ENCODE results near the gene SPP1. TPM values are rescaled to one million over a fixed set of nuclear protein-coding genes. Genes with fewer than 3 reads are reported as not detected.

SPP1 gene
- total RNA-seq (not detected), polyA plus RNA-seq (under 1 TPM in 1 of 4 donors, not detected in 3; 0.56 TPM)

GRCh38 chr4:87975466-87975865 is at the start of gene SPP1:
SPP1 (plus strand) TSS chr4:87975714; CDS start chr4:87976896, 1,182 bp downstream.
- H3K27me3 ChIP-seq (ENCODE audit: control insufficient read depth, insufficient read depth, low read length): peaks cover 47% of the 10 kb centered on the region
- Mint-ChIP-seq H3K4me3 (peak within 1 kb of the TSS in 1 of 4 donors; percentile 29), H3K4me1 (peaks cover 0 to 13% (median 3%) of the 10 kb centered on the region in 4 donors), H3K27ac (no peak within 1 kb of the TSS), H3K9me3 (no peaks in the 10 kb centered on the region), H3K36me3 (no peaks in the 10 kb centered on the region), H3K27me3 (peaks cover 63% of the 10 kb centered on the region)
- H3K4me1 ChIP-seq (ENCODE audit: control insufficient read depth, insufficient read depth, low read length, poor library complexity, severe bottlenecking): no peaks in the 10 kb centered on the region
- H3K9me3 ChIP-seq (ENCODE audit: control insufficient read depth in 2 of 2, low read length in 2 of 2): no peaks in the 10 kb centered on the region
- no peak within 1 kb of the TSS for H3K27ac ChIP-seq (ENCODE audit: insufficient read depth, low read length, poor library complexity, severe bottlenecking)
- no peak within 1 kb of the TSS for H3K4me3 ChIP-seq (ENCODE audit: low read depth, low read length)
- no peaks in the 10 kb centered on the region for H3K36me3 ChIP-seq (ENCODE audit: control insufficient read depth, insufficient read depth, low read length)
- peak in 1 of 3 donors; percentile 64 for DNase-seq
- ATAC-seq (ENCODE audit: low read depth in 2 of 2): no peak

- H3K4me3 Mint-ChIP-seq: no peak overlapping the region
- Histone ChIP-seq H3K4me1 (ENCODE audit: control insufficient read depth, insufficient read depth, low read length, poor library complexity, severe bottlenecking) (no peaks in the 10 kb centered on the region), H3K27ac (ENCODE audit: insufficient read depth, low read length, poor library complexity, severe bottlenecking) (no peak overlapping the region), H3K36me3 (ENCODE audit: control insufficient read depth, insufficient read depth, low read length) (no peaks in the 10 kb centered on the region), H3K27me3 (ENCODE audit: control insufficient read depth, insufficient read depth, low read length) (peaks cover under 1% of the 10 kb centered on the region), H3K9me3 (ENCODE audit: control insufficient read depth in 2 of 2, low read length in 2 of 2) (no peaks in the 10 kb centered on the region), H3K4me3 (ENCODE audit: low read depth, low read length) (no peak overlapping the region)
- DNase-seq (no peak), ATAC-seq (ENCODE audit: low read depth in 2 of 2) (no peak)
- H3K27ac Mint-ChIP-seq: no peak overlapping the region
- H3K9me3 Mint-ChIP-seq: peaks cover 0 to 8% (median 3%) of the 10 kb centered on the region in 7 donors
- H3K36me3 Mint-ChIP-seq: peaks cover 4% of the 10 kb centered on the region
- peaks cover 23% of the 10 kb centered on the region for H3K27me3 Mint-ChIP-seq
- no peaks in the 10 kb centered on the region for H3K4me1 Mint-ChIP-seq
Measured at GRCh38 chr4:87926554-87927098, 48.9 kb upstream of the SPP1 start.

- no peak overlapping the region for H3K27ac Mint-ChIP-seq
- H3K9me3 Mint-ChIP-seq: peaks cover 0 to 13% (median 4%) of the 10 kb centered on the region in 7 donors
- peaks cover 0 to 3% (median 0%) of the 10 kb centered on the region in 4 donors for H3K4me1 Mint-ChIP-seq
- H3K4me3 Mint-ChIP-seq: no peak overlapping the region
- H3K27me3 ChIP-seq (ENCODE audit: control insufficient read depth, insufficient read depth, low read length): peaks cover 5% of the 10 kb centered on the region
- H3K9me3 ChIP-seq (ENCODE audit: control insufficient read depth in 2 of 2, low read length in 2 of 2): peaks cover 0 to 2% of the 10 kb centered on the region in 2 experiments
- H3K4me1 ChIP-seq (ENCODE audit: control insufficient read depth, insufficient read depth, low read length, poor library complexity, severe bottlenecking): no peaks in the 10 kb centered on the region
- H3K27ac ChIP-seq (ENCODE audit: insufficient read depth, low read length, poor library complexity, severe bottlenecking): no peak overlapping the region
- H3K36me3 ChIP-seq (ENCODE audit: control insufficient read depth, insufficient read depth, low read length): no peaks in the 10 kb centered on the region
- DNase-seq (no peak), ATAC-seq (ENCODE audit: low read depth in 2 of 2) (no peak)
- peaks cover 34% of the 10 kb centered on the region for H3K27me3 Mint-ChIP-seq
- H3K4me3 ChIP-seq (ENCODE audit: low read depth, low read length): no peak overlapping the region
- H3K36me3 Mint-ChIP-seq: peaks cover 4% of the 10 kb centered on the region
Measured at GRCh38 chr4:87930629-87931028, 44.9 kb upstream of the SPP1 start.

- Mint-ChIP-seq H3K36me3 (peaks cover 4% of the 10 kb centered on the region), H3K27me3 (peaks cover 34% of the 10 kb centered on the region), H3K27ac (no peak overlapping the region), H3K4me3 (no peak overlapping the region), H3K9me3 (peaks cover 0 to 13% (median 4%) of the 10 kb centered on the region in 7 donors), H3K4me1 (peaks cover 0 to 3% (median 0%) of the 10 kb centered on the region in 4 donors)
- no peak for ATAC-seq (ENCODE audit: low read depth in 2 of 2)
- H3K27ac ChIP-seq (ENCODE audit: insufficient read depth, low read length, poor library complexity, severe bottlenecking): no peak overlapping the region
- H3K4me1 ChIP-seq (ENCODE audit: control insufficient read depth, insufficient read depth, low read length, poor library complexity, severe bottlenecking): no peaks in the 10 kb centered on the region
- no peak for DNase-seq
- H3K9me3 ChIP-seq (ENCODE audit: control insufficient read depth in 2 of 2, low read length in 2 of 2): peaks cover 0 to 2% of the 10 kb centered on the region in 2 experiments
- H3K27me3 ChIP-seq (ENCODE audit: control insufficient read depth, insufficient read depth, low read length): peaks cover 5% of the 10 kb centered on the region
- H3K36me3 ChIP-seq (ENCODE audit: control insufficient read depth, insufficient read depth, low read length): no peaks in the 10 kb centered on the region
- H3K4me3 ChIP-seq (ENCODE audit: low read depth, low read length): no peak overlapping the region
Measured at GRCh38 chr4:87931932-87932331, 43.6 kb upstream of the SPP1 start.

GRCh38 chr4:87932718-87933141 is 42.8 kb upstream of the SPP1 start:
- H3K4me3 ChIP-seq (ENCODE audit: low read depth, low read length): no peak overlapping the region
- H3K36me3 ChIP-seq (ENCODE audit: control insufficient read depth, insufficient read depth, low read length): no peaks in the 10 kb centered on the region
- H3K4me1 ChIP-seq (ENCODE audit: control insufficient read depth, insufficient read depth, low read length, poor library complexity, severe bottlenecking): no peaks in the 10 kb centered on the region
- no peak overlapping the region for H3K27ac ChIP-seq (ENCODE audit: insufficient read depth, low read length, poor library complexity, severe bottlenecking)
- Mint-ChIP-seq H3K9me3 (peaks cover 0 to 13% (median 4%) of the 10 kb centered on the region in 7 donors), H3K27me3 (peaks cover 30% of the 10 kb centered on the region), H3K4me1 (peaks cover 0 to 3% (median 0%) of the 10 kb centered on the region in 4 donors), H3K4me3 (no peak overlapping the region), H3K36me3 (peaks cover 4% of the 10 kb centered on the region), H3K27ac (no peak overlapping the region)
- H3K27me3 ChIP-seq (ENCODE audit: control insufficient read depth, insufficient read depth, low read length): peaks cover 5% of the 10 kb centered on the region
- no peak for ATAC-seq (ENCODE audit: low read depth in 2 of 2)
- peaks cover 0 to 2% of the 10 kb centered on the region in 2 experiments for H3K9me3 ChIP-seq (ENCODE audit: control insufficient read depth in 2 of 2, low read length in 2 of 2)
- DNase-seq: no peak

GRCh38 chr4:87933337-87933736 is 42.2 kb upstream of the SPP1 start:
- ATAC-seq (ENCODE audit: low read depth in 2 of 2) (no peak), DNase-seq (no peak)
- H3K27me3 ChIP-seq (ENCODE audit: control insufficient read depth, insufficient read depth, low read length): peaks cover 5% of the 10 kb centered on the region
- H3K4me1 ChIP-seq (ENCODE audit: control insufficient read depth, insufficient read depth, low read length, poor library complexity, severe bottlenecking): no peaks in the 10 kb centered on the region
- H3K9me3 Mint-ChIP-seq: peaks cover 0 to 13% (median 4%) of the 10 kb centered on the region in 7 donors
- H3K36me3 Mint-ChIP-seq: peaks cover 3% of the 10 kb centered on the region
- H3K27ac Mint-ChIP-seq: no peak overlapping the region
- peaks cover 27% of the 10 kb centered on the region for H3K27me3 Mint-ChIP-seq
- H3K4me1 Mint-ChIP-seq: peaks cover 0 to 3% (median 0%) of the 10 kb centered on the region in 4 donors
- no peak overlapping the region for H3K27ac ChIP-seq (ENCODE audit: insufficient read depth, low read length, poor library complexity, severe bottlenecking)
- peaks cover 0 to 2% of the 10 kb centered on the region in 2 experiments for H3K9me3 ChIP-seq (ENCODE audit: control insufficient read depth in 2 of 2, low read length in 2 of 2)
- H3K4me3 Mint-ChIP-seq: no peak overlapping the region
- no peak overlapping the region for H3K4me3 ChIP-seq (ENCODE audit: low read depth, low read length)
- H3K36me3 ChIP-seq (ENCODE audit: control insufficient read depth, insufficient read depth, low read length): no peaks in the 10 kb centered on the region

- Histone ChIP-seq H3K27ac (ENCODE audit: insufficient read depth, low read length, poor library complexity, severe bottlenecking) (no peak overlapping the region), H3K4me1 (ENCODE audit: control insufficient read depth, insufficient read depth, low read length, poor library complexity, severe bottlenecking) (no peaks in the 10 kb centered on the region), H3K27me3 (ENCODE audit: control insufficient read depth, insufficient read depth, low read length) (peaks cover 5% of the 10 kb centered on the region), H3K9me3 (ENCODE audit: control insufficient read depth in 2 of 2, low read length in 2 of 2) (peaks cover 0 to 2% of the 10 kb centered on the region in 2 experiments), H3K4me3 (ENCODE audit: low read depth, low read length) (no peak overlapping the region), H3K36me3 (ENCODE audit: control insufficient read depth, insufficient read depth, low read length) (no peaks in the 10 kb centered on the region)
- no peak overlapping the region for H3K27ac Mint-ChIP-seq
- H3K4me1 Mint-ChIP-seq: peaks cover 0 to 3% (median 0%) of the 10 kb centered on the region in 4 donors
- H3K27me3 Mint-ChIP-seq: peaks cover 24% of the 10 kb centered on the region
- DNase-seq: no peak
- H3K9me3 Mint-ChIP-seq: peaks cover 0 to 13% (median 4%) of the 10 kb centered on the region in 7 donors
- H3K4me3 Mint-ChIP-seq: no peak overlapping the region
- no peak for ATAC-seq (ENCODE audit: low read depth in 2 of 2)
- no peaks in the 10 kb centered on the region for H3K36me3 Mint-ChIP-seq
Measured at GRCh38 chr4:87934157-87934704, 41.3 kb upstream of the SPP1 start.

GRCh38 chr4:87934973-87935372 is 40.5 kb upstream of the SPP1 start:
- Mint-ChIP-seq H3K9me3 (peaks cover 0 to 13% (median 4%) of the 10 kb centered on the region in 7 donors), H3K27me3 (peaks cover 20% of the 10 kb centered on the region), H3K36me3 (no peaks in the 10 kb centered on the region), H3K4me1 (peaks cover 0 to 3% (median 0%) of the 10 kb centered on the region in 4 donors), H3K27ac (no peak overlapping the region), H3K4me3 (no peak overlapping the region)
- Histone ChIP-seq H3K27me3 (ENCODE audit: control insufficient read depth, insufficient read depth, low read length) (peaks cover 5% of the 10 kb centered on the region), H3K4me3 (ENCODE audit: low read depth, low read length) (no peak overlapping the region), H3K27ac (ENCODE audit: insufficient read depth, low read length, poor library complexity, severe bottlenecking) (no peak overlapping the region), H3K9me3 (ENCODE audit: control insufficient read depth in 2 of 2, low read length in 2 of 2) (peaks cover 0 to 2% of the 10 kb centered on the region in 2 experiments), H3K36me3 (ENCODE audit: control insufficient read depth, insufficient read depth, low read length) (no peaks in the 10 kb centered on the region), H3K4me1 (ENCODE audit: control insufficient read depth, insufficient read depth, low read length, poor library complexity, severe bottlenecking) (no peaks in the 10 kb centered on the region)
- DNase-seq (no peak), ATAC-seq (ENCODE audit: low read depth in 2 of 2) (no peak)

Measured in CD4-positive, CD25-positive, alpha-beta regulatory T cell (primary cell).